ENCODE results near the gene LSM11.
A peak's percentile ranks its signal among the peaks of the same experiment; 100 is the strongest.

The LSM11 gene

DNA sequence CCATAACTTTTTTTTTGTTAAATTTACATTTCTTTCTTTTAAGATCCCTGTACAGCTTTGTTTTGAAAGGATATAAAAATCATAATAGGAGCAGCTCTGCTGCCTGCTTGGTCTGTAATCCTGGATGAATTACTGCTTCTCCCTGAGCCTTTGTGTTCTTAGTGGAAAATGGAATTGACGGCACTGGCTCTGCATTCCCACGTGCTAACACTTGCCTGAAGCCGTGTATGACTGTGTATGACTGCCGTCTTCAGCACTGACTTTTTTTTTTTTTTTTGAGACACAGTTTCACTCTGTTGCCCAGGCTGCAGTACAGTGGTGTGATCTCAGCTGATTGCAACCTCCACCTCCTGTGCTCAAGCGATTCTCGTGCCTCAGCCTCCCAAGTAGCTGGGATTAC is 7.5 kb upstream of the LSM11 start:
- no peak for DNase-seq

DNA sequence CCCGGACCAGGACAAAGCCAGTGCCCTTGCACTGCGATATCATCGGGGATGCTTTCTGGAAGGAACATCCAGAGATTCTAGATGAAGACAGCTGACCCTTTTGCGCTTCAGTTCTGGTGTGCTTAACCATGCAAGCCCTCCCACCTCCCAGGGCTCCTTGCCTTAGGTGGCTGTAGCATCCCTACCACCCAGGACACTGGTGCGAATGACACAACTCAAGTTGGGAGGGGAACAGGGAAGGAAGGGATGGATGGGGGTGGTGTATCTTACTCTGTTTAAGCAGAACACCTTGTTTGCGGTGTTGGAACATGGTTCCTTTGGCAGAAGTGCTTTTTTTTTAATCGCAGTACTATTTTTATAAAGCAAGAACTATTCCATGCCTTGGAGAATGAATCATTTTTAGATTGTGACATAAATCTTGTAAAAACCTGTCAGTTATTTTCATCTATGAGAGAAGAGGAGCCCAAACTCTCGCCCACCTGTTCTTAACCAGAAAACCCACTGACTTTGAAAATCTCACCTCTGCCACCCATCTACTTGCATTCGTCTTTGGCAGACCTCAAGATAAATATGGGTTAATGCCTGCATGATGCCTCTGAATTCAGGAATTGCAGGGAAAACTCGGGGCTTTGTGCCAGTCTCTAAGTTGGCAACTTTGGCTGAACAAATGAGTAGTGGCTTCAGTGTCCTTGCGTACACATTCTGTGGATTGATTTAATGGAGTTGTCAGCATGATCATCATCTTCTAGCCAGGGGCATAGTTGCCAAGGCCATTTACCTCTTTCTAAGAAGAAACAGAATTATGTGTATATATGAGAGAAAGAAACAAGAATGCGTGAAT is 3.9 kb upstream of the LSM11 start:
- DNase-seq = no peak

DNA sequence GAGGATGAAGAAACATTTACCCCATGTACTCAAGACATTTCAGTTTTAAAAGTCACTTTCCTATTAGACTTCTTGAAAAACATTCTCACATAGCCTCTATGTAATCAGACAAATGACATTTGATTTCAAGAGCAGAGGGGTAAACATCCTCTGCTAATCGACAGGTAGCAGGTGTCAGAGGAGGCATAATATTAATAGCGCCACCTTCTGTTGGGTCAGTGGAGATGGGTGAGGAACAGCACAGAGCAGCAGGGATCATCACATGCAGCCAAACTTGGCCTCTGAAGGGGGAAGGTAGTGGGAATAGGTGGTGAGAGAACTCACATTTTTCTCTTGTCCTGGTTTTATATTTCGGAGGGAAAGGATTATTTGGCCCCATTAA is 3.3 kb upstream of the LSM11 start:
- peak; percentile 4 for DNase-seq

DNA sequence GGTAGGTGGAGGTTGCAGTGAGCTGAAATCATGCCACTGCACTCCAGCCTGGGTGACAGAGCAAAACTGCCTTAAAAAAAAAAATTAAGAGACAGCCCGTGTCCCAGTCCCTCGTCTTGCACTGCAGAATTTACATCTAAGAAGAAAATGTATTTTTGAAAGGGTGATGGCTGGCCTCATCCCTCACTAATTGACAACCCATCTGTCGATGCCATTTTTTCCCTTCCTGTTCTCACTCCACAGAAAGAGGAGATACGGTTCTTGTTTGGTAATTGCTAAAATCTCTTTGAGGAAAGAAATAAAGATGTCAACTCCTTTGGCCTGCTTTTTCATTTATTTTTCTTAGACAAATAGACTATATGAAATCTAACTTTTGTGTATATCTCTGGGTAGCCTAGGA is 2.4 kb upstream of the LSM11 start:
- DNase-seq = no peak

DNA sequence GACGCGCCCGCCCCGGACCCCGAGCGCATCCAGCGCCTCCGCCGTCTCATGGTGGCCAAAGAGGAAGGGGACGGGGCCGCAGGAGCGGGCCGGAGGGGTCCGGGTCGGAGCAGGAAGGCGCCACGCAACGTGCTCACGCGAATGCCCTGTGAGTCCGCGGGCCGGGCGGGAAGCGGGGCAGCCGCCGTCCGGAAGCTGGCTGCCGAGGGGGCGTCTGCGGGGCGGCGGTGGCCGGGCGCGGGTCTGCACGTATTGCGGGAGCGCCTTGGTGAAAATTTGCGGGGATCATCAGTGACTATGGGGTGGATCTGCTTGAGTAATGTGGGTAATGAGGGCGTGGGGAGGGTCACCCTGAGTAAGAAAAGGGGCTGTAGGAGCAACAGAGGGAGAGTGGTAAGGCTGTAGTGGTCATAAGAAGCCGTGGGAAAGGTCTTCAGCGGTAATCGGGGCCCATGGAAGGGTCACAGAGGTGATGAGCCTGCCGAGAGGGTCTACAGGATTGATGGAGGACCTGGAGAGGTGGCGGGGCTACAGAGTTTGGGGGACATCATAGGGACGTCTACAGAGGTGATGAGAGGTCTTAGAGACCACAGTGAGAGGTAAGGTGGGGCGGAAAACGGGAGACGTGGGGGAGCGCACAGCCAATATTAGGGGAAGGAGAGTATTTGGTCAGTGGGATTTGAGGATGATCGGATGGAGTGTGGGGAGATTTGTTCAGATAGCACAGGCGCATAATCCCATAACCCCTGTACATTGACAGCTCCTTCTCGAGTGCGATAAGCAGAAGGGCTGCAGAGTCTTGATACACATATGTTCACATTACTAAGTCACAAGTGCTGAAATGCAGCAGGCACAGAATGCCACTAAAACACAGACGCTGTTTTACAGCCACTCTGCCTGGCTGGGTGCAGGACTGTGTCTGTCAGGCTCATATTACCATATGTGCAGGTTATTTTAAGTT is 819 bp downstream of the LSM11 start:
- DNase-seq = no peak

DNA sequence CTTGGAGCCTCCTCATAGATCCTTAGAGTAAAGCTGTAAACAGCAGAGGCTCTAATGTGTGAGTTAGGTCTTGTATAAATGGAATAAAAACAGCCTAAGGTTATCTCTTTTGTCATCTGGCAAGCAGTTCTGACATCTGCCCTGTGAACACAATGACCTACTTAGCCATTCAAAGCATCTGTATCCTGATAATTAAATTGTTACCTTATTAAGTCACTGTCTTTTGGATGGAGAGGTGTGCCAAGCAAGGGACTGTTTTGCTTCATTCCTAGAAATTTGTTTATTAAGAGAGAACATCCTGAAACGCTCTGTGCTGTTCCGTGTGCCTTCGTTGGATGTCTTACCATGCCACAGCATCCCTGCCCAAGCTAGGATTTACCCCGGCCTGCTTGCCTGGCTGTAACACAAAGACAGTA is 1.5 kb downstream of the LSM11 start:
- DNase-seq = no peak

DNA sequence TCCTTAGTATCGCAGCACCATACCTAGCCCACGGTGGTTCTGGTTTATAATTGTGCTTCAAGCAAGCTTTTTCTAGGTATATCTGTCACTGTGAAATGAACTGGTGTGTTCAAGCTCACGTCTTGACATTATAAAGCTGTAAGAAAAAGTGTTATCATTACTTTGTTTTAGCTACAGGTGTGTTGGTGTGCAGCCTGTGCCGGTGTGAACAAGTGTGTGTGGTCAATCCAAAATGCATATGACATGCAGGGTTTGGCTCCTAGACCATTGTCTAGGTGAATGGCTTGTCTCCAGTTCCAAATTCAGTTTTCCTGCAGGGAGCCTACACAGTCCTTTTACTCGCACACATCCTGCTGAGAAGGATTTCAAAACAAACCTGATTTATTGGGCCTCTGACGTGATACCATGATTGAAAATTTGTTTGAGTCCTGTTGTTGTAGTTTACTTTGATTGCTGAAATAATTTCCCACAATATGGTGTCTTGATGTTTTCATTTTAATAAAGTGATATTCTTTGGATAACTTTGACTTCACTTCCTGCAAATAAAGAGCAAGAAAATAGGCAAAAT is 3.7 kb downstream of the LSM11 start:
- no peak for DNase-seq

DNA sequence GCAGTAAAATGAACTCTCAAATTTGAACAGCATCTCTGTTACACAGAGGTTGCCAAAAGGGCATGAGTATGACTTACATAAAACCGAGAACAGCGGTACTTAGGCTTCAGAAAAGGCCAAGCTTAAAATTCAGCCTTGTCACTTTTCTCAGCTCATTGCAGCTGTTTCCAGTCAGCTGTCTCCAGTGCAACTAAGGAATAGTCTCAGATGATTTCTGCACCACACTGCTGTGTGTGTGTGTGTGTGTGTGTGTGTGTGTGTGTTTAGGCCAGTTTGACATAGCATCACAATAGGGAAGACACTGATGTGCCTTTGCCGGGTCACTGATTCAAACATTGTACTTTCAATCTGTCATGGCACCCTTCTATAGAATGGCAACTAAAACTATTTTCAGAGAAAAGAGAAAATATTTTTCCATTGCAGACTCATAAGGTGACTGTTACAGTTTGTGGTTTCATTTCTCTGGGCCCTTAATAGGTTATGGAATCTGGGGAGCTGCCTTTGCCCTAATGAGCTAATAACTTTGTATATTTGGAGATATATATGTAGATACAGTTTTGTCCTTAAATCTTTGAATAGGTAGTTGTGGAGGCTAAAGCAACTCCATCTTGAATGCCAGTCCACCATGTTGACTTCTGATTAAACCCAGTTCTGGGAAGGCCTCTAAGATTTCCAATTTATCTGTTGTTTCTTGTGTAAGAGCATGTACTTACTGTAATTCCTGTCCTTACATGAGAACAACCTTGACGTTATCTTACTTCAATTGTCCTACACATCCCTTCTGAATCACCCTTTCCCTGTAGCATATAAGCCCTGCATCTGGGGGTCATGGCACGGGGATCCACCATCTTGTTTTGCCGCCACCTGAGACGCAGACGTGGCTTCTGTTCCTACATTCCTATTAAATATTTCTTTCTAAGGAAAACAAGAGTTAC is 4.5 kb downstream of the LSM11 start:
- DNase-seq = no peak

DNA sequence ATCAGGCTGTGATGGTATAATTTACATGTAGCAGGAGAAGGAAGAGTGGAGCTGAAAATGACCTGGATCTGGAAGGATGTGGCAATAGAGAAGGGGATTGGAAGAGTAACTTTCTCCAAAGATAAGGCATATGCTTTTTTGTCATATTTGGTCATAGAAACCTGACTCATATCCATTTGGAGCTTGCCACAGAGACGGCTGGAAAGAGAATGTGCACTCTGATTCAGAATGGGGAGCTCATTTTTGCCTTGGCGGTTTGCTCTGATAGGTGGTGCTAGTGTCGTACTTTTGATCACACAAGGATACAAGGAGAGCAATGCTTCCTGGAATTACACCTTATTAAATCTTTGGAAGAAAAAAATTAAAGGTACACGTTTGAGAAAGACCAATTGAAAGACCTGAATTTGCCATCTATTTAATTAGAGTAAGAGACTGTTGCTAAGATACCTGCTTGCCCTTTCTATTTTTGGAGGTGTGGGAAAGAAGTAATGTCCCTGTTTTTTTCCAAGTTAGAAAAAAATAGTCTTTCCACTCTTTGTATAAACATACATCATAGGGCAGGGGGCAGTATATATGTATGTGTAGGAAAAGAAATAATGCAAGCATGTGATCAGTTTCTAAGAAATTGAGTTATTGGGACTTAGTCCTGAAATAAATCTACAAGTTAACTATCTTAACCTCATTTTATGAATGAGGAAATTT is 5.4 kb downstream of the LSM11 start:
- DNase-seq = no peak

DNA sequence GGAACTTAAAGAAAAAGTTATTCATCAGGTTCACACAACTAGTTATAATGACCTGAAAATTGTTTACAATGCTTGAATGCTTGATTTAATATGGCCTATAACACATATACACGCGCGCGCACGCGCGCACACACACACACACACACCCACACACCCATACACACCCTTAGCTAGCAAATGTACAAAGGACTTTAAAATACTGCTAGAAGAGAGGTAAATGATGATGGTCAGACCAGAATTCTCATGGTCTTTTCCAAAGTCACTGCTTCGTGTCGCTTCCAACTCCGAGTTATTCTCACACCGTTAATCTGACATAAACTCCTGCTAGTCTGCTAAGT is 5.9 kb downstream of the LSM11 start:
- DNase-seq = no peak

DNA sequence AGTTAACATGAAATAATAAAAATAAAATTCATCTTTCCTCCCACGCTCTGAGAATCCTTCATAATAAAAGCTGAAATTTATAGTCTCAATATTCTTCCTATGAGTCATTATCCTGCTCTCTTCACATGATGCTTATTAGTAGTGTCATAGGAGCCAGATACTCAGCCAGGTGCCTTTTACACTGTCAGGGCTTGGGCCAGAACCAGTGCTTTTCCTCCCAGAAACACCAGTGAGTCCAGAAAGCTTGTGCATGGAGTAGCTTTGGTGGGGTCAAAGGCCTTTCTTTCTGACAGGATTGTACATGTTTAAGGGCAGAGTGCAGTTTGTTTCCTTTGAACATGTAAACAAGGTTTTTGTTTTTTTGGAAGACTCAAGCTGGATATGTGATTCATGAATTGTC is 6.8 kb downstream of the LSM11 start:
- DNase-seq = no peak

DNA sequence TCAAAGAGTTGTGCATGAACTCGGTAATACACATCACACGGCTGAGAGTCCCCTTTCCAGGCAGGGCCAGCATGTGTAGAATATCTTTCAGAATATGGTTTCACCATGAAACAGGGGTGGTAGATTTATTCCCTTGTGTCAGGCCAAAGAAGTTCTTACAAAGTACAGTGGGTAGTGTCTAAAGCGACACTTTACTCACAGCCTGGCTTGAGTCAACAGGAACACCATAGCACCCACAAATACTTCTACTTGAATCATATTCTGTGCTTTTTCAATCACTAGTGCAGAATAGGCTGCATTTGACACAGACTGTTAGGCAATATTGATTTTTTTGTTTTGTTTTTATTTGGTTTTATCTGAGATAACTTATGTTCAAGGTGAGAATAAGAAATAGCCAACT is 12.6 kb downstream of the LSM11 start:
- DNase-seq = no peak

DNA sequence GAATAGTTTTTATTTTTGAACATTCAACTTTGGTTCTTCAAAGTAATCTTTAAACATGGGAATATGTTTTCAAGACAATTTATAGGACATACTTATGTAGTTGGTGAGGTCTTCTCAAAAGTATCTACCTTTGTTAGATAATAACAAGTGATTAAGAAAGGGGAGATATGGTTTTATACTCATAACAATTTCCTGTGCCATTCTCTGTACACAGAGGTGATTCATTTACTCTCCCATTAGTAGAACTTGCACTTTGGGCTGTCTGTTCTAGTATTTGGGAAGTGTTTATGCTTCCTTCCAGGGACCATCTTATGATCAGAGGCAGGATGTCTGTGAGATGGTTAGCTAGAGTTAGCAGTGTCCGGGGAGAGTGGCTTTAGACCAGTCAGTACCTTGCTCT is 15.2 kb downstream of the LSM11 start:
- DNase-seq = no peak

DNA sequence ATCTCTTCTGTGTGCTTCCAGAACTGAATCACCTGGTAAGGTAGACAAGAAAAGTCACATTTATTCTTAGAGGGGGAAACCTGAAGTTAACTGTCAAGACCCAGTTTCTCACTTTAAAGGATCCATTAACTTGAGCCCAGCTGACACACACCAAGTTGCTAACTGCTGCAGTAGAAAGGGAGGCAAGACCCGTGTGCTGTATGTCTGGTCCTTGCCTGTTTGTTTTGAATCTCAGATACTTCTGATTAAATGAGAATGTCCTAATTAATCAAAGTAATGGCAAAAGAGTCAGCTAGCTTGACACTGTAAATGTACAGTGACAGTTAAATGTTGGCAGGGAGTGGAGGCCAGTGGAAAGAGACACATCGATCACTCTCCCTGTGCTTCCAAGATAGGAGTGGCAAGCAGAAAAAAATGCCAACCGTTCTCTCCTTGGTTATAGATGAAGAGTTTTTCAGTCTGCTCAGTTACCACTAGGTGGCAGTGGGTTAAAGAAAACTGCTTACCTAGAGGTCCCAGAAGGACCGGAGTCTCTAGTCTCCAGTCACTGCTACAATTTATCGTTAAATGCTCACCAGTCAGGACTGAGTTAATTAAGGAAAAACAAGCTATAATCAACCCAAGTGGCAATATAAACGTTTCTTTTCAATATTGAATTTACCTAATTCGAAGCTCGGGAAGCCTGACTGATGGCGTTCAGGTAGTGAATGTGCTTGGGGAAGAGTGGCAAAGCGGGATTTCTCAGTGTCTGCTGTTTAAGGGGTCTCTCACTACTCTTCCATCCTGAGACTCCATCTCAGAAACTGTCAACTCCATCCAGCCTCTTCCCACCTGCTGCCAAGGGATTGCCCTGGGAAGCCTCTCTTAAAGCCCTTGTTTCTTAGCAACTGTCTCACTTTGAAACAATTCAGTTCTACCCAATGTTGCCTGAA is 18.4 kb downstream of the LSM11 start:
- DNase-seq = peak; percentile 81

DNA sequence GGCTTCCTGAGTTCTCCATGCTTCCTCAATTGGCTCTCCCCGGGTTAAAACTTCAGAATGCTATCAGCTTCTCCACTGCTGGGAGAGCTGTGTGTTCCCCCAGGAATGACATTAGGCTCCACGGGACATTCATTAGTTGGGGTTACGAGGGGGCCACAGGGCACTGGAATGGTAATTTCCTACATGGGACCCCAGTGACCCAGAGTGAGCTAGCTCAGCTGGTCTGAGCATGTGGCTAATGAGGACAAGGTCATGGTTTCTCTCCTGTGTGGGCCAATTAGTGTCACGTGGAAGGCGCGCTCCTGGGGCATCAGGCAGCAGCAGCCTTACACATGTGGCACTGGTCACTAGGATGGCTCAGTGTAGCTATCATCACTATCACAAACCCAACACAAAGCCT is 21.0 kb downstream of the LSM11 start:
- no peak for DNase-seq

DNA sequence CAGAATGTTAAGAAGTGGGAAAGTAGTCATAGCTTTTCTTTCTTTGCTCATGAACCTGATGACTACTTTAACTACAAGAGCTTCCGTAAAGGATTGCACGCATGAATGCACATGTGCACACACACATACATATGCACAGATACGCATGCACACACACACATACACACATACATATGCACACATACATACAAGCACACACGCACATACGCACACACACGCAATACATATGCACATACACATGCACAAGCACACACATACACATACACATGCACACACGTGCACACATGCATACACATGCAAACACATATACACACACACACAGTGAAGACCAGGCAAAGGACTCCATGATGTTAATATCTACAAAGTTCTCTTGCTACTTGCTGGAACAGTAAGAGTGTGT is 22.9 kb downstream of the LSM11 start:
- no peak for DNase-seq

DNA sequence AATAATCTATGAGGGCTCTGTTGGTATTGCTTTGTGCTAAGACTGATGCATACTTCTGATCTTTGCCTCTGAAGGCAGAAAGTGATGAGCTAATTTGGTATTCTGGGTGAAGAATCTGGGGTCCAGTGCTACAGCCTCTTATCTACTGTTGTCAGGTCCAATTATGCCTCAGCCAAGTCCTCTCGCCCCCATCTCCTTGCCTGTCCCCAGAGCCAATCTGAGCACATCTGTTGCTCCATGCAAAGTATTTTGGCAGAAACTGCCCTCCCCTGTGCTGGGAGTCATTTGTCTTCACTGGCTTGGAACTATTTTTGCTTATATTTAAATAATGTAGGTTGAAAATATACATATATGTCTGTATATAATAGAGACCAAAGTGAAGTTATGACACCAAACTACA is 23.4 kb downstream of the LSM11 start:
- DNase-seq = no peak

DNA sequence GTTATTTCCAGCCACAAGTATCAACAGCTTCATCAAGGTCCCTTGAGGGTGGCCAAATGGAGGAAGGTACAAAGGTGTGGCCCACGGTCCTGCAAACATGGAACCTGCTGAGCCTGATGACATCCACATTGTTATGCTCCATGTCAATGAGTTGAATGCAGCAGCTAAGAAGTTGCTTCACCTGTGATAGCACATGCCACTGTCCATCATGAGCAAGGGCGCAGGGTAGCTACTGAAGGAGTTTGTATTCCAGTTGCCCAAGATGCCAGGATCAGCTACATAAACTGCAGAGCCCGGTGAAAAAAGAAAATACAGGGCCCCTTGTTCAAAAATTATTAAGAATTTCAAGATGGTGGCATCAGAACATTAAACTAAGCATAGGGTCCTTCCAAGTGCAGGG is 24.2 kb downstream of the LSM11 start:
- DNase-seq = no peak

DNA sequence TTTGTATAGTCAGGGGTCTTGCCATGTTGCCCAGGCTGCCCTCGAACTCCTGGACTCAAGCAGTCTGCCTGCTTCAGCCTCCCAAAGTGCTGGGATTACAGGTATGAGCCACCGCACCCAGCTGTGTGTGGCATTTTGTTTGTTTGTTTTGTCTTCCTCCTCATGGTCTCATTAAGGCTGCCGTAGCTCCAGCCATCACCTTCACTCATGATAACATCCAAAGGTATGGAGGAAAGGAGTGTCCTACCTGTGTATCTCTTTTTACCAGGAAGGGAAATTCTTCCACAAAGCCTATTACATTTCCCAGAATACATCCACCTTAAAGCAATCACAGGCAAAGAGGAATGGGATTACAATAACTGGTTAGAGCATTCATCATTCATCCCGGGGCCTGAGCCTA is 27.2 kb downstream of the LSM11 start:
- no peak for DNase-seq

DNA sequence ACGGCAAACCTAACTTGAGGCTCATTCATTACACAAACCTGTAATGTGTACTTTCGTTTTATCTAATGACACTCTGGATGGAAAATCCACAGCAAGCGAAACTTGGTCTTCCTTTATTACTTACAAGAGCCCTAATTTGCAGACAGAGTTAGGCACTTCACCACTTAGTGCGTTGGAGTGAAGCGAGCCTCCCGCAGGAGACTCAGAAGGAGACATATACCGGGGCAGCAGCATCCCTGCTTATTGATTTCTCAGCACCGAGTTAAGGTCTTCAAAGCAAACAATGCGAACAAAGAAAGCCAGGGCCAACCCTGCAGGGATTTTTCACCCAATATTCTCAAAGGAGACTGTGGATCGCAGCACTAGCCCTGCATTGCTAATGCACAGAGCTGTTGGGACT is 28.6 kb downstream of the LSM11 start:
- no peak for DNase-seq
